Mesendoderm (in vitro differentiated cells): ENCODE measurements around the gene ZNF865.

Experiments
- DNase-seq: peaks from one replicate; pipeline ENCODE4 v3.0.0; 2013
- H2AK5ac ChIP-seq: 2 replicates; pipeline ENCODE4 v1.6.1; 2013; ENCODE audit warnings: low read length, inconsistent platforms
- H2BK120ac ChIP-seq: 2 replicates; pipeline ENCODE4 v1.6.1; 2013; ENCODE audit warnings: low read depth, mild to moderate bottlenecking, low read length, moderate library complexity, mixed read lengths
- H2BK15ac ChIP-seq: replicated peaks from 2 replicates; pipeline ENCODE4 v1.6.1; 2013; ENCODE audit warnings: low read depth, mild to moderate bottlenecking, moderate library complexity
- H2BK5ac ChIP-seq: 2 replicates; pipeline ENCODE4 v1.6.1; 2013; ENCODE audit warnings: low read length, inconsistent platforms
- H3K18ac ChIP-seq: 2 replicates; pipeline ENCODE4 v1.6.1; 2013; ENCODE audit warnings: mild to moderate bottlenecking, low read length, mixed read lengths
- H3K23ac ChIP-seq: one replicate; pipeline ENCODE4 v1.6.1; 2013; ENCODE audit warnings: low read length
- H3K27ac ChIP-seq: 2 replicates; pipeline ENCODE4 v1.5.1; 2013; ENCODE audit warnings: low read depth, mild to moderate bottlenecking, inconsistent platforms, low read length, moderate library complexity
- H3K27me3 ChIP-seq: 2 replicates; pipeline ENCODE4 v1.6.1; 2013; ENCODE audit warnings: low read length, control low read depth, mild to moderate bottlenecking, inconsistent platforms; ENCODE audit not compliant: insufficient read depth, poor library complexity
- H3K36me3 ChIP-seq: 2 replicates; pipeline ENCODE4 v1.6.1; 2013; ENCODE audit warnings: low read length, inconsistent platforms; ENCODE audit not compliant: control insufficient read depth, insufficient read depth
- H3K4ac ChIP-seq: one replicate; pipeline ENCODE4 v1.6.1; 2013; ENCODE audit warnings: low read depth, mild to moderate bottlenecking, low read length, moderate library complexity
- H3K4me1 ChIP-seq: 2 replicates; pipeline ENCODE4 v1.6.1; 2013; ENCODE audit warnings: low read depth, low read length, inconsistent platforms; ENCODE audit not compliant: control insufficient read depth
- H3K4me2 ChIP-seq: 2 replicates; pipeline ENCODE4 v1.6.1; 2013; ENCODE audit warnings: low read length
- H3K4me3 ChIP-seq: 2 replicates; pipeline ENCODE4 v1.5.1; 2013; ENCODE audit warnings: mild to moderate bottlenecking, low read length
- H3K56ac ChIP-seq: one replicate; pipeline ENCODE4 v1.6.1; 2013; ENCODE audit warnings: low read length
- H3K79me1 ChIP-seq: 2 replicates; pipeline ENCODE4 v1.6.1; 2013; ENCODE audit warnings: low read length, inconsistent platforms
- H3K79me2 ChIP-seq: 2 replicates; pipeline ENCODE4 v1.6.1; 2013; ENCODE audit warnings: mild to moderate bottlenecking, low read length; ENCODE audit not compliant: control insufficient read depth, insufficient read depth
- H3K9ac ChIP-seq: 2 replicates; pipeline ENCODE4 v1.6.1; 2013; ENCODE audit warnings: low read length, inconsistent platforms
- H4K5ac ChIP-seq: one replicate; pipeline ENCODE4 v1.6.1; 2013; ENCODE audit warnings: low read length
- H4K8ac ChIP-seq: one replicate; pipeline ENCODE4 v1.6.1; 2013; ENCODE audit warnings: low read depth, mild to moderate bottlenecking, control low read depth, low read length, moderate library complexity
- WGBS: extraction: QIAGEN DNeasy Blood & Tissue Kit; methylation state at CpG from one replicate; pipeline ENCODE4 v1.1.7; 2013; ENCODE audit warnings: low lambda C conversion rate, missing lambda C conversion rate; ENCODE audit not compliant: insufficient coverage; ENCODE audit errors: extremely low coverage; 5-methylcytosine and 5-hydroxymethylcytosine counted together

The ZNF865 gene

GRCh38 chr19:55611300-55611982 lies 6.0 kb downstream of the ZNF865 start:
- no peak for DNase-seq
- no peak overlapping the region for H4K8ac ChIP-seq

GRCh38 chr19:55611983-55612645 lies 6.7 kb downstream of the ZNF865 start:
- Histone ChIP-seq H2AK5ac (no peak overlapping the region), H3K23ac (no peak overlapping the region), H4K5ac (no peak overlapping the region), H3K4me1 (no peaks in the 10 kb centered on the region), H4K8ac (no peak overlapping the region), H3K18ac (no peak overlapping the region), H3K79me2 (no peaks in the 10 kb centered on the region), H3K56ac (no peak overlapping the region), H3K4me3 (no peak overlapping the region), H2BK15ac (no peak overlapping the region), H3K4ac (no peak overlapping the region), H3K36me3 (peaks cover 2% of the 10 kb centered on the region), H3K79me1 (peaks cover 10% of the 10 kb centered on the region), H3K9ac (no peak overlapping the region), H2BK120ac (no peak overlapping the region), H3K27me3 (no peaks in the 10 kb centered on the region), H2BK5ac (no peak overlapping the region), H3K27ac (no peak overlapping the region), H3K4me2 (no peak overlapping the region)
- no CpG with 5 or more reads among the region's 3 CpGs for WGBS
- no peak for DNase-seq

More at GRCh38 chr19:55611300-55611982, 6.0 kb downstream of the ZNF865 start:
- WGBS, result no CpG with 5 or more reads among the region's 15 CpGs
- Histone ChIP-seq H3K18ac (no peak overlapping the region), H2BK120ac (no peak overlapping the region), H3K56ac (no peak overlapping the region), H3K23ac (no peak overlapping the region), H2BK5ac (no peak overlapping the region), H3K27me3 (no peaks in the 10 kb centered on the region), H3K4ac (no peak overlapping the region), H3K4me3 (no peak overlapping the region), H3K9ac (no peak overlapping the region), H2BK15ac (no peak overlapping the region), H3K36me3 (peaks cover 2% of the 10 kb centered on the region), H3K27ac (no peak overlapping the region), H2AK5ac (no peak overlapping the region), H3K4me2 (no peak overlapping the region), H4K5ac (no peak overlapping the region), H3K79me1 (peaks cover 16% of the 10 kb centered on the region), H3K4me1 (peaks cover 4% of the 10 kb centered on the region), H3K79me2 (peaks cover 2% of the 10 kb centered on the region)

- no peak overlapping the region for H2BK120ac ChIP-seq
- H2BK5ac ChIP-seq, result no peak overlapping the region
- no peak overlapping the region for H3K18ac ChIP-seq
- H2AK5ac ChIP-seq, result no peak overlapping the region
- H3K79me1 ChIP-seq, result peaks cover 4% of the 10 kb centered on the region
- no peak for DNase-seq
- H2BK15ac ChIP-seq, result no peak overlapping the region
- H3K4me3 ChIP-seq, result no peak overlapping the region
- no peak overlapping the region for H4K5ac ChIP-seq
- peaks cover 4% of the 10 kb centered on the region for H3K36me3 ChIP-seq
- no peak overlapping the region for H3K56ac ChIP-seq
- no peak overlapping the region for H3K27ac ChIP-seq
- no peak overlapping the region for H3K23ac ChIP-seq
- H3K4me1 ChIP-seq, result no peaks in the 10 kb centered on the region
- H3K4ac ChIP-seq, result no peak overlapping the region
- no peak overlapping the region for H3K4me2 ChIP-seq
- no peak overlapping the region for H3K9ac ChIP-seq
- H3K79me2 ChIP-seq, result no peaks in the 10 kb centered on the region
- H3K27me3 ChIP-seq, result no peaks in the 10 kb centered on the region
- no peak overlapping the region for H4K8ac ChIP-seq
- no CpG with 5 or more reads among the region's 27 CpGs for WGBS
Observed at GRCh38 chr19:55613396-55613795, 7.9 kb downstream of the ZNF865 start.

GRCh38 chr19:55613930-55614710 lies 8.7 kb downstream of the ZNF865 start:
- no peak overlapping the region for H2BK5ac ChIP-seq
- no peak overlapping the region for H3K4me3 ChIP-seq
- peaks cover 4% of the 10 kb centered on the region for H3K79me1 ChIP-seq
- H4K8ac ChIP-seq, result no peak overlapping the region
- H3K4me2 ChIP-seq, result no peak overlapping the region
- DNase-seq, result no peak
- no peak overlapping the region for H3K9ac ChIP-seq
- no peak overlapping the region for H3K56ac ChIP-seq
- no peak overlapping the region for H2BK120ac ChIP-seq
- H3K23ac ChIP-seq, result no peak overlapping the region
- no peaks in the 10 kb centered on the region for H3K27me3 ChIP-seq
- H2BK15ac ChIP-seq, result no peak overlapping the region
- peaks cover 4% of the 10 kb centered on the region for H3K36me3 ChIP-seq
- H2AK5ac ChIP-seq, result no peak overlapping the region
- no peaks in the 10 kb centered on the region for H3K79me2 ChIP-seq
- H3K4ac ChIP-seq, result no peak overlapping the region
- no peak overlapping the region for H4K5ac ChIP-seq
- 100% methylated on average over 4 of the region's 75 CpGs for WGBS
- no peak overlapping the region for H3K27ac ChIP-seq
- no peak overlapping the region for H3K18ac ChIP-seq
- H3K4me1 ChIP-seq, result no peaks in the 10 kb centered on the region

DNA sequence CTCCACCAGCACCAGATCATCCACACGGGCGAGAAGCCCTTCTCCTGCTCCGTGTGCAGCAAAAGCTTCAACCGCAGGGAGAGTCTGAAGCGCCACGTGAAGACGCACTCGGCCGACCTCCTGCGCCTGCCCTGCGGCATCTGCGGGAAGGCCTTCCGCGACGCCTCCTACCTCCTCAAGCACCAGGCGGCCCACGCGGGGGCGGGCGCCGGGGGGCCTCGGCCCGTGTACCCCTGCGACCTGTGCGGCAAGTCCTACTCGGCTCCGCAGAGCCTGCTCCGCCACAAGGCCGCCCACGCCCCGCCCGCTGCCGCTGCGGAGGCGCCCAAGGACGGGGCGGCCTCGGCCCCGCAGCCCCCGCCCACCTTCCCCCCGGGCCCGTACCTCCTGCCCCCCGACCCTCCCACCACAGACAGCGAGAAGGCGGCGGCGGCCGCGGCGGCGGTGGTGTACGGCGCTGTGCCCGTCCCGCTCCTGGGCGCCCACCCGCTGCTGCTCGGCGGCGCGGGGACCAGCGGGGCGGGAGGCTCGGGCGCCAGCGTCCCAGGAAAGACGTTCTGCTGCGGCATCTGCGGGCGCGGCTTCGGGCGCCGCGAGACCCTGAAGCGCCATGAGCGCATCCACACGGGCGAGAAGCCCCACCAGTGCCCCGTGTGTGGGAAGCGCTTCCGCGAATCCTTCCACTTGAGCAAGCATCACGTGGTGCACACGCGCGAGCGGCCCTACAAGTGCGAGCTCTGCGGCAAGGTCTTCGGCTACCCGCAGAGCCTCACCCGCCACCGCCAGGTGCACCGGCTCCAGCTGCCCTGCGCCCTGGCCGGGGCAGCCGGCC lies 9.5 kb downstream of the ZNF865 start:
- no peak overlapping the region for H2AK5ac ChIP-seq
- no peaks in the 10 kb centered on the region for H3K79me2 ChIP-seq
- peaks cover 4% of the 10 kb centered on the region for H3K36me3 ChIP-seq

More for the DNA sequence above, 9.5 kb downstream of the ZNF865 start:
- no peak overlapping the region for H2BK120ac ChIP-seq
- H3K4ac ChIP-seq, result no peak overlapping the region
- H4K8ac ChIP-seq, result no peak overlapping the region
- no peak overlapping the region for H3K56ac ChIP-seq
- DNase-seq, result no peak
- no peak overlapping the region for H3K4me2 ChIP-seq
- H3K9ac ChIP-seq, result no peak overlapping the region
- no peaks in the 10 kb centered on the region for H3K4me1 ChIP-seq
- H3K23ac ChIP-seq, result no peak overlapping the region
- no peak overlapping the region for H2BK15ac ChIP-seq
- no peak overlapping the region for H3K18ac ChIP-seq
- H4K5ac ChIP-seq, result no peak overlapping the region
- no peaks in the 10 kb centered on the region for H3K27me3 ChIP-seq
- H3K4me3 ChIP-seq, result no peak overlapping the region
- no peak overlapping the region for H3K27ac ChIP-seq
- no CpG with 5 or more reads among the region's 98 CpGs for WGBS
- no peaks in the 10 kb centered on the region for H3K79me1 ChIP-seq
- H2BK5ac ChIP-seq, result no peak overlapping the region
